B cell (primary cell): ENCODE measurements around the gene KCNIP2. TPM values are rescaled to one million over a fixed set of nuclear protein-coding genes. Genes with fewer than 3 reads are reported as not detected.
A peak's percentile ranks its signal among the peaks of the same experiment; 100 is the strongest.

Source experiments
- ATAC-seq: fragments of 200-7000 bp; cut with Tn5 transposase; one replicate; pipeline ENCODE4 v1.10.0; 2021; ENCODE audit warnings: low read depth, mild to moderate bottlenecking, moderate number of reproducible peaks, moderate library complexity
- CTCF ChIA-PET: fragments of 350-600 bp; sonication (Branson Sonifier 250); formaldehyde crosslinking; loops from one replicate; lab custom pipeline; 2021; ENCODE audit warnings: antibody characterized with exemption, inconsistent platforms; lab: Charles Lee
- POLR2A ChIA-PET: fragments of 350-600 bp; sonication (Branson Sonifier 250); formaldehyde crosslinking; loops from one replicate; lab custom pipeline; 2021; ENCODE audit warnings: antibody characterized with exemption; lab: Charles Lee
- DNase-seq: peaks from one replicate; pipeline ENCODE4 v3.0.0; 2013
- H2AFZ ChIP-seq: 2 replicates; pipeline ENCODE4 v1.6.1; 2012; ENCODE audit warnings: mild to moderate bottlenecking, low read depth, low read length; ENCODE audit not compliant: insufficient read depth, poor library complexity, severe bottlenecking
- H3K27ac ChIP-seq, 2 donors: 1 replicate in 1 of 2; 2 replicates in 1 of 2; pipeline ENCODE4 v1.5.1; 2012 to 2013; ENCODE audit warnings: low read length in 2 of 2, mild to moderate bottlenecking in 2 of 2, moderate library complexity in 1 of 2
- H3K27me3 ChIP-seq, 4 experiments: fragments of 200-600 bp in 1 of 4; sonication (generic) in 1 of 4; replicated peaks in 1 of 4; 1 replicate in 2 of 4; 2 replicates in 2 of 4; pipeline versions ENCODE4 v1.6.1 to v1.7.0; 2013 to 2016; ENCODE audit warnings: low read length in 3 of 4, mild to moderate bottlenecking in 2 of 4, mixed read lengths in 1 of 4, moderate library complexity in 1 of 4; ENCODE audit not compliant: insufficient read depth in 4 of 4, control insufficient read depth in 3 of 4; ENCODE audit errors: control extremely low read depth in 1 of 4
- H3K36me3 ChIP-seq, 2 experiments: replicated peaks in 1 of 2; 1 replicate in 1 of 2; 2 replicates in 1 of 2; pipeline versions ENCODE4 v1.6.1 to v1.7.1; 2013; ENCODE audit warnings: low read length in 1 of 2; ENCODE audit not compliant: insufficient read depth in 2 of 2, control insufficient read depth in 1 of 2; ENCODE audit errors: control extremely low read depth in 1 of 2, extremely low read depth in 1 of 2
- H3K4me1 ChIP-seq, 2 donors: fragments of 200-600 bp in 1 of 2; sonication (generic) in 1 of 2; 1 replicate in 1 of 2; 2 replicates in 1 of 2; pipeline versions ENCODE4 v1.5.1 to v1.6.1; 2013 to 2017; ENCODE audit warnings: low read length in 2 of 2; ENCODE audit not compliant: control insufficient read depth in 2 of 2, insufficient read depth in 2 of 2
- H3K4me2 ChIP-seq: replicated peaks from 2 replicates; pipeline ENCODE3; 2012; ENCODE audit warnings: mild to moderate bottlenecking, low read depth, low read length; ENCODE audit not compliant: poor library complexity, severe bottlenecking
- H3K4me3 ChIP-seq, 5 experiments: fragments of 200-600 bp in 1 of 5; sonication (generic) in 1 of 5; 1 replicate in 3 of 5; 2 replicates in 2 of 5; pipeline versions ENCODE4 v1.5.1 to v1.7.0; 2011 to 2016; ENCODE audit warnings: low read length in 4 of 5, mild to moderate bottlenecking in 4 of 5, low read depth in 2 of 5, control low read depth in 1 of 5, moderate library complexity in 1 of 5; ENCODE audit not compliant: insufficient read depth in 1 of 5; ENCODE audit errors: control extremely low read depth in 1 of 5, extremely low read depth in 1 of 5
- H3K79me2 ChIP-seq: fragments of 200-600 bp; sonication (generic); one replicate; pipeline ENCODE4 v1.6.0; 2016; ENCODE audit warnings: low read length; ENCODE audit not compliant: control insufficient read depth, insufficient read depth
- H3K9ac ChIP-seq: fragments of 200-600 bp; sonication (generic); 2 replicates; pipeline ENCODE4 v1.6.1; 2017; ENCODE audit warnings: mild to moderate bottlenecking, low read length, moderate library complexity
- H3K9me3 ChIP-seq, 3 donors: one replicate each; pipeline versions ENCODE4 v1.6.1 to v1.7.1; 2013; ENCODE audit warnings: low read length in 2 of 3; ENCODE audit not compliant: control insufficient read depth in 2 of 3, insufficient read depth in 1 of 3; ENCODE audit errors: control extremely low read depth in 1 of 3
- H4K20me1 ChIP-seq: 2 replicates; pipeline ENCODE4 v1.6.0; 2012; ENCODE audit warnings: mild to moderate bottlenecking, low read length; ENCODE audit not compliant: insufficient read depth, control insufficient read depth, poor library complexity, severe bottlenecking
- H3K27ac Mint-ChIP-seq: one replicate; pipeline ENCODE4 v1.8.0; 2021; ENCODE audit warnings: mixed read lengths
- H3K27me3 Mint-ChIP-seq: one replicate; pipeline ENCODE4 v1.8.0; 2021; ENCODE audit warnings: mixed read lengths
- H3K4me1 Mint-ChIP-seq: one replicate; pipeline ENCODE4 v1.8.0; 2021; ENCODE audit warnings: mixed read lengths
- H3K4me3 Mint-ChIP-seq: one replicate; pipeline ENCODE4 v1.8.0; 2021; ENCODE audit warnings: mixed read lengths
- H3K9me3 Mint-ChIP-seq: one replicate; pipeline ENCODE4 v1.8.0; 2022; ENCODE audit warnings: mixed read lengths; ENCODE audit not compliant: insufficient read depth
- EZH2 ChIP-seq: IDR thresholded peaks from 2 replicates; pipeline ENCODE4 v1.6.1; 2012; ENCODE audit warnings: borderline replicate concordance, low read depth, mild to moderate bottlenecking, moderate library complexity, low read length; ENCODE audit not compliant: insufficient read depth, poor library complexity, severe bottlenecking
- WGBS: methylation state at CpG from one replicate; pipeline ENCODE4 v1.1.5; 2013; ENCODE audit warnings: missing lambda C conversion rate; ENCODE audit not compliant: insufficient coverage; 5-methylcytosine and 5-hydroxymethylcytosine counted together
- intact Hi-C: fragments of 100-400 bp; cut with micrococcal nuclease; formaldehyde crosslinking; loops from one replicate; pipeline ENCODE4 v1.10.0; 2022
- polyA plus RNA-seq: library from polyadenylated mRNA; depleted of rRNA; stranded (reverse); fragments of >200 nt; gene quantifications from 2 replicates; pipeline ENCODE4 v1.2.3, GENCODE V29; 2012
- total RNA-seq, 2 donors: library from RNA; stranded (reverse); fragments of 120-200 nt in 1 of 2; gene quantifications; 1 replicate in 1 of 2; 2 replicates in 1 of 2; pipeline versions ENCODE4 v1.2.3 to v1.2.4, GENCODE V29; 2013 to 2022
- TF ChIP-seq, protein P1 (sequence below): fragments of 200-600 bp; IDR thresholded peaks from one replicate; pipeline ENCODE4 v1.8.0; 2022; ENCODE audit warnings: antibody characterized with exemption, mild to moderate bottlenecking

The KCNIP2 gene
- total and polyA plus RNA-seq, 2 donors (not counting 1 experiment from before 2014, with no cell fraction given) = 3.5 to 34.7 TPM

DNA sequence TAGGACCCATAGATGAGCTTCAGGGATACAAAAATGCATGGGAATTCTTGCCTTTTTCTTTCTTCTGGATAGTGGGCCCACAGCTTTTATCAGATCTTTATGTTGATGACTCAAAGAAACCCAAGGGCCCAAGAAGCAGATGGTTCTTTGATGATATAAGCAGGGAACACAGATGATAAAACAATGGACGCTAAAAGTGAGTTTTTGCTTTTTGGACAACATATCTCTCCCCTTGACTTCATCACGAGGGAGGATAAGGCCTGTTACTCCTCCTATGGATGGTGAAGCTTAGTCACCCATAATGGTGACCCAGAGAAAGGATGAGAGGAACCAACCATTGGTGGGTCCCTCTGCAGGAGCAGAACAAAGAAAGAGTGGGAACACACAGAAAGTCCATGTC is 18.9 kb downstream of the KCNIP2 start:
- H3K4me1 ChIP-seq = peaks cover 0 to 8% of the 10 kb centered on the region in 2 donors
- no peak overlapping the region for H3K27ac ChIP-seq
- H2AFZ ChIP-seq = no peak overlapping the region
- no peak overlapping the region for H3K9ac ChIP-seq
- intact Hi-C loops = no loop called here
- H3K9me3 Mint-ChIP-seq = no peaks in the 10 kb centered on the region
- peaks cover 3% of the 10 kb centered on the region for H3K4me1 Mint-ChIP-seq
- DNase-seq (no peak), ATAC-seq (no peak)
- H3K36me3 ChIP-seq = peaks cover 2 to 17% of the 10 kb centered on the region in 2 experiments
- CTCF ChIA-PET = interaction anchor here (9.6 kb wide), 1 partner anchor 12 kb away, joined by 45 read pairs; no protein-coding TSS in a partner anchor
- H3K4me3 ChIP-seq = no peak overlapping the region
- H3K4me3 Mint-ChIP-seq = no peak overlapping the region
- peaks cover 7% of the 10 kb centered on the region for H4K20me1 ChIP-seq
- no peak for TF ChIP-seq EZH2
- TF ChIP-seq, protein P1, sequence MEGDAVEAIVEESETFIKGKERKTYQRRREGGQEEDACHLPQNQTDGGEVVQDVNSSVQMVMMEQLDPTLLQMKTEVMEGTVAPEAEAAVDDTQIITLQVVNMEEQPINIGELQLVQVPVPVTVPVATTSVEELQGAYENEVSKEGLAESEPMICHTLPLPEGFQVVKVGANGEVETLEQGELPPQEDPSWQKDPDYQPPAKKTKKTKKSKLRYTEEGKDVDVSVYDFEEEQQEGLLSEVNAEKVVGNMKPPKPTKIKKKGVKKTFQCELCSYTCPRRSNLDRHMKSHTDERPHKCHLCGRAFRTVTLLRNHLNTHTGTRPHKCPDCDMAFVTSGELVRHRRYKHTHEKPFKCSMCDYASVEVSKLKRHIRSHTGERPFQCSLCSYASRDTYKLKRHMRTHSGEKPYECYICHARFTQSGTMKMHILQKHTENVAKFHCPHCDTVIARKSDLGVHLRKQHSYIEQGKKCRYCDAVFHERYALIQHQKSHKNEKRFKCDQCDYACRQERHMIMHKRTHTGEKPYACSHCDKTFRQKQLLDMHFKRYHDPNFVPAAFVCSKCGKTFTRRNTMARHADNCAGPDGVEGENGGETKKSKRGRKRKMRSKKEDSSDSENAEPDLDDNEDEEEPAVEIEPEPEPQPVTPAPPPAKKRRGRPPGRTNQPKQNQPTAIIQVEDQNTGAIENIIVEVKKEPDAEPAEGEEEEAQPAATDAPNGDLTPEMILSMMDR = no peak
- H3K4me2 ChIP-seq = no peak overlapping the region
- H3K79me2 ChIP-seq = peaks cover 7% of the 10 kb centered on the region
- H3K27me3 Mint-ChIP-seq = no peaks in the 10 kb centered on the region
- no peaks in the 10 kb centered on the region for H3K27me3 ChIP-seq
- no CpG with 5 or more reads among the region's 2 CpGs for WGBS
- H3K9me3 ChIP-seq = no peaks in the 10 kb centered on the region
- no peak overlapping the region for H3K27ac Mint-ChIP-seq
- POLR2A ChIA-PET = no interaction called here

DNA sequence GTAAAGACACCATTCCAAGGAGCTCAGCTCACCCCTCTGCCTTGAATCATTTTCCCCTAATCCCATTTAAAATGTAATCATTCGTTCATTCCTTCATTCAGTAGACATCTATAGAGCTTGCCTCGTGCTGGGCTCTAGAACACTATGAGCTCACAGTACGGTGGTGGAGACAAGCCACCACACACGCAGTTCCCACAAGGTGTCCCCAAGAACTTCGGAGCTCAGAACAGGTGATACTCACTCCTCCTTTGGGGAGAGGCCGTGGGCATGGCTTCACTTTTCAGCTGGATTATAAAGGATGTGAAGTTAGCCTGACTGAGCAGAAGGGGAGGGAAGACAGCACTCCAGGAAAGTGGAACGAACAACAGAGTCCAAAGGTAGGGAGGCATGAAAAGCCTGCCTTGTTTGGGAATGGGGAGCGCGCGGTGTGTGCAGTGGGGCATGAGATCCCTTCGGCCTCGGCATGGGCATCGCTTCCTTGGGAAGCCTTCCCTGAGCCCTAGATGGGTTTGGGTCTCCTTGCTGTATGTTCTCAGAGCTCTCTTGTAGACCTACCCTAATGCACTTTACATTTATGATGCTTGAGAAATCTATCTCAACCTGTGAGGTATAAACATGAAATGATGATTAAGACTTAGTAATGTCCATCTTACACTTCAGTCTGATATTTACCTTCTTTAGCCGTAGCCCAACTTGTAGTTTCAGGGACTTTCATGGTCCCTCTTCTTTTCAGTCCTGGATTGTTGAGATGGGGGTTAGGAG is 24.5 kb downstream of the KCNIP2 start:
- Histone ChIP-seq H4K20me1 (peaks cover 41% of the 10 kb centered on the region), H3K9me3 (no peaks in the 10 kb centered on the region), H3K79me2 (peaks cover 60% of the 10 kb centered on the region), H2AFZ (peak overlapping the region; percentile 86), H3K36me3 (peaks cover 0 to 2% of the 10 kb centered on the region in 2 experiments), H3K4me1 (peaks cover 19 to 23% of the 10 kb centered on the region in 2 donors), H3K9ac (peak overlapping the region; percentile 50), H3K4me2 (peak overlapping the region; percentile 79), H3K27ac (peak overlapping the region; percentile 78 to 85), H3K4me3 (peak overlapping the region; percentile 49 to 56 (median 52)), H3K27me3 (no peaks in the 10 kb centered on the region)
- POLR2A ChIA-PET = interaction anchor here (1.1 to 6.3 kb wide), 10 partner anchors 11 to 895 kb away, joined by 3 to 102 read pairs (median 4); partner anchors contain the start of genes ARL3, ARMH3, NPM3 and TRIM8
- 20% methylated on average over 13 of the region's 14 CpGs for WGBS
- Mint-ChIP-seq H3K27ac (peak overlapping the region; percentile 99), H3K4me3 (peak overlapping the region; percentile 94), H3K27me3 (no peaks in the 10 kb centered on the region), H3K9me3 (no peaks in the 10 kb centered on the region), H3K4me1 (peaks cover 28% of the 10 kb centered on the region)
- intact Hi-C loops = loop anchor here (1.0 to 5.0 kb wide), 9 partner anchors 11 to 893 kb away; partner anchors contain the start of genes ARL3, ARMH3, GBF1 and LDB1
- TF ChIP-seq, protein P1 = no peak
- TF ChIP-seq EZH2 = no peak
- CTCF ChIA-PET = interaction anchor here (0.9 to 9.6 kb wide), 9 partner anchors 14 to 254 kb away, joined by 3 to 48 read pairs (median 7); partner anchors contain the start of gene NPM3
- DNase-seq (no peak), ATAC-seq (peak; percentile 0)
